ENCODE results near the gene SYT2. TPM values are rescaled to one million over a fixed set of nuclear protein-coding genes. Genes with fewer than 3 reads are reported as not detected.
"Not testable (repeated sequence)": the region's sequence is repeated elsewhere in the genome, so short reads cannot be mapped to it uniquely, and the experiment has no call there.

SYT2 gene
- total RNA-seq, 1 donor from 2014 or later = not detected

GRCh38 chr1:202723046-202723445 lies 12.8 kb upstream of the SYT2 start:
- DNase-seq (ENCODE audit: low spot score); intact Hi-C loops (cut with micrococcal nuclease); H3K9me3 Mint-ChIP-seq; H3K27ac Mint-ChIP-seq; H3K4me1 Mint-ChIP-seq (ENCODE audit: low read depth); H3K4me3 Mint-ChIP-seq: not testable (repeated sequence)
- peaks cover 17% of the 10 kb centered on the region for H3K36me3 Mint-ChIP-seq (ENCODE audit: low read depth)
- peaks cover 13% of the 10 kb centered on the region for H3K27me3 Mint-ChIP-seq (ENCODE audit: insufficient read depth)

DNA sequence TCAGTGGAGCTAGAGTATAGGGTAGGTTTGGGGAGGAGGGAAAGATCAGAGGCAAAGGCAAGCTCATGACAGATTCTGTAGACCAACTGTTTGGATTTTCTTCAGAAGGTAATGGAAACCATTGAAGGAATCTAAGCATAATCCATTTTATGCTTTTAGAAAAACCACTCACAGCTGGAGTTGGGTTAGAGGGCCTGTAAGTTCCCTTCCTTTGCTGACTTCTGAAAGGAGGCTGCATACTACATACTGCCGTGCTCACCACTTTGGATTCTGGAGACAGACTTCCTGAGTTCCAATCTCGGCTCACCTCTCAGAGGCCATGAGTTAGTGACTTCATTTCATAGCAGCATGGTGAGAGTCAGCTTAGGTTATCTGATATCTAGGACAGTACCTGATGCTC lies 6.4 kb upstream of the SYT2 start:
- no peak for DNase-seq (ENCODE audit: low spot score)
- Mint-ChIP-seq H3K27ac (no peak overlapping the region), H3K36me3 (ENCODE audit: low read depth) (no peaks in the 10 kb centered on the region), H3K4me3 (no peak overlapping the region), H3K9me3 (no peaks in the 10 kb centered on the region), H3K27me3 (ENCODE audit: insufficient read depth) (peaks cover 48% of the 10 kb centered on the region), H3K4me1 (ENCODE audit: low read depth) (no peaks in the 10 kb centered on the region)
- intact Hi-C loops (cut with micrococcal nuclease) = no loop called here

GRCh38 chr1:202714202-202714601 lies 3.9 kb upstream of the SYT2 start:
- H3K27ac Mint-ChIP-seq; H3K9me3 Mint-ChIP-seq; H3K4me1 Mint-ChIP-seq (ENCODE audit: low read depth); H3K36me3 Mint-ChIP-seq (ENCODE audit: low read depth); H3K4me3 Mint-ChIP-seq; DNase-seq (ENCODE audit: low spot score); intact Hi-C loops (cut with micrococcal nuclease): not testable (repeated sequence)
- peaks cover 61% of the 10 kb centered on the region for H3K27me3 Mint-ChIP-seq (ENCODE audit: insufficient read depth)

DNA sequence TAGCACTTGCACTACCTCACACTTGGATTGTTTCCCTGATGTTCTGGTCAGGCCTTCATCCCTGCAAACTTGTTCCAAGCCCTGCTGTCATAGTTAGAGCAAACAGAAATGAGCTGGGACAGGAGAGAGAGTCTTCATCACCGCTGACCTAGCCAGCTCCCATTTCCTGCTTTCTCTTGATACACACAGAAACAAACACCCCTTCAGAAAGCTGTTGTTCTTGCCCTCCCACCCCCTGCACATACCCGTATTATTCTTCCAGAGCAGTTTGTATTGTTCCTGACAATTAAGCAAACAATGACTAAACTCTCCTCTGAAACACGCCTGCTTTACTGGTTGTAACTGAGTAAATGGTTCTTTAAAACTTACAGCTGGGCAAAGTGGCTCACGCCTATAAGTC lies 2.9 kb upstream of the SYT2 start:
- no peaks in the 10 kb centered on the region for H3K9me3 Mint-ChIP-seq
- H3K27ac Mint-ChIP-seq = no peak overlapping the region
- no peaks in the 10 kb centered on the region for H3K36me3 Mint-ChIP-seq (ENCODE audit: low read depth)
- peaks cover 63% of the 10 kb centered on the region for H3K27me3 Mint-ChIP-seq (ENCODE audit: insufficient read depth)
- H3K4me3 Mint-ChIP-seq = no peak overlapping the region
- no peak for DNase-seq (ENCODE audit: low spot score)
- intact Hi-C loops (cut with micrococcal nuclease) = no loop called here
- no peaks in the 10 kb centered on the region for H3K4me1 Mint-ChIP-seq (ENCODE audit: low read depth)

GRCh38 chr1:202711949-202712635 lies 1.8 kb upstream of the SYT2 start:
- H3K9me3 Mint-ChIP-seq = no peaks in the 10 kb centered on the region
- no peak overlapping the region for H3K4me3 Mint-ChIP-seq
- no peaks in the 10 kb centered on the region for H3K4me1 Mint-ChIP-seq (ENCODE audit: low read depth)
- DNase-seq (ENCODE audit: low spot score) = no peak
- no peaks in the 10 kb centered on the region for H3K36me3 Mint-ChIP-seq (ENCODE audit: low read depth)
- H3K27me3 Mint-ChIP-seq (ENCODE audit: insufficient read depth) = peaks cover 71% of the 10 kb centered on the region
- intact Hi-C loops (cut with micrococcal nuclease) = no loop called here
- H3K27ac Mint-ChIP-seq = no peak overlapping the region

- Mint-ChIP-seq H3K27ac (no peak overlapping the region), H3K4me3 (no peak overlapping the region)
- intact Hi-C loops (cut with micrococcal nuclease) = no loop called here
Observed at GRCh38 chr1:202709276-202710041, 795 bp downstream of the SYT2 start.

DNA sequence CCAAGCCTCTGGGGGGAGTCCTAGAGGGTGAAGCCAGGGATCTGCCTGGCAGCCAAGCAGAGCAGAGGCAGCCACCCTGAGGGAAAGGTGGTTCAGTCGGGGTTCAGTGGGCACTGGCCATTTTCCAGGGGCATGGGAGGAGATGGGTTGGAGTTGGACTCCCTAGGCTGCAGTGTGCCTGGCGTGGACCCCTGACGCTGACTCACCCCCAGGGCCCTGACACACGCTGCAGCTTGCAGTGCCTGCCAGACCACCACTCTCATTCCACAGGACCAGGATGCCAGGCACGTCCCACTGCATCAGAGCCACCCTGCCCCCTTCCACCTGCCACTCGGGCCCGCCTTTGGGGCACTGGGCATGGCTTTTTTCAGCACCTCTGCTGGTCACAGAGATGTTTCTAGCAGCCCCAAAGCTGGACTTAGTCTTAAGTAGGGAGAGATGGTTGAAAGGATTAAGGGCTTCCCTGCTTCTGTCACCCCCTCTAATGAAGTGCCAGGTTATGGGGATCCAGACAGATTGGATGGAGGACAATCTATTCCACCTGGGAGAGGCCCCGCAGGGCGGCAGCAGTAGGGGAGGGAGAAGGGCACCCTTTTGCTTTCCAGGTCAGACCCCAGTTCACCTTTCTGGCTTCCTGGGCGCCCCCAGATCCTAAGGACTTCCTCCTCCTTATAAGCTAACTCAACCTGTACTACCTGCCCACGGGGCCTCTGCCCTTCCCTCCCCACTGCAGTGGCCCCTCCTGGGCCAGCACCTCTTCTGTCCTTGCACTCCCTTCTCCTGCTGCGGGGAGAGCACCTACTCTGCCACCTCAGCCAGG lies 1.6 kb downstream of the SYT2 start:
- H3K27me3 Mint-ChIP-seq (ENCODE audit: insufficient read depth) = peaks cover 76% of the 10 kb centered on the region
- intact Hi-C loops (cut with micrococcal nuclease) = no loop called here
- DNase-seq (ENCODE audit: low spot score) = no peak
- H3K9me3 Mint-ChIP-seq = no peaks in the 10 kb centered on the region
- no peak overlapping the region for H3K4me3 Mint-ChIP-seq
- no peaks in the 10 kb centered on the region for H3K36me3 Mint-ChIP-seq (ENCODE audit: low read depth)
- no peaks in the 10 kb centered on the region for H3K4me1 Mint-ChIP-seq (ENCODE audit: low read depth)
- H3K27ac Mint-ChIP-seq = no peak overlapping the region

More at GRCh38 chr1:202709276-202710041, 795 bp downstream of the SYT2 start:
- DNase-seq (ENCODE audit: low spot score) = no peak
- Mint-ChIP-seq H3K36me3 (ENCODE audit: low read depth) (no peaks in the 10 kb centered on the region), H3K9me3 (no peaks in the 10 kb centered on the region), H3K4me1 (ENCODE audit: low read depth) (no peaks in the 10 kb centered on the region), H3K27me3 (ENCODE audit: insufficient read depth) (peaks cover 76% of the 10 kb centered on the region)

- H3K9me3 Mint-ChIP-seq = no peaks in the 10 kb centered on the region
- no peaks in the 10 kb centered on the region for H3K4me1 Mint-ChIP-seq (ENCODE audit: low read depth)
- H3K27me3 Mint-ChIP-seq (ENCODE audit: insufficient read depth) = peaks cover 68% of the 10 kb centered on the region
- intact Hi-C loops (cut with micrococcal nuclease) = no loop called here
- no peak for DNase-seq (ENCODE audit: low spot score)
- H3K27ac Mint-ChIP-seq = no peak overlapping the region
- H3K4me3 Mint-ChIP-seq = no peak overlapping the region
- H3K36me3 Mint-ChIP-seq (ENCODE audit: low read depth) = no peaks in the 10 kb centered on the region
Observed at GRCh38 chr1:202706851-202707250, 3.4 kb downstream of the SYT2 start.

GRCh38 chr1:202704601-202705000 lies 5.7 kb downstream of the SYT2 start:
- intact Hi-C loops (cut with micrococcal nuclease) = no loop called here
- Mint-ChIP-seq H3K4me3 (no peak overlapping the region), H3K27me3 (ENCODE audit: insufficient read depth) (peaks cover 57% of the 10 kb centered on the region), H3K36me3 (ENCODE audit: low read depth) (no peaks in the 10 kb centered on the region), H3K9me3 (no peaks in the 10 kb centered on the region), H3K4me1 (ENCODE audit: low read depth) (no peaks in the 10 kb centered on the region), H3K27ac (no peak overlapping the region)
- no peak for DNase-seq (ENCODE audit: low spot score)

DNA sequence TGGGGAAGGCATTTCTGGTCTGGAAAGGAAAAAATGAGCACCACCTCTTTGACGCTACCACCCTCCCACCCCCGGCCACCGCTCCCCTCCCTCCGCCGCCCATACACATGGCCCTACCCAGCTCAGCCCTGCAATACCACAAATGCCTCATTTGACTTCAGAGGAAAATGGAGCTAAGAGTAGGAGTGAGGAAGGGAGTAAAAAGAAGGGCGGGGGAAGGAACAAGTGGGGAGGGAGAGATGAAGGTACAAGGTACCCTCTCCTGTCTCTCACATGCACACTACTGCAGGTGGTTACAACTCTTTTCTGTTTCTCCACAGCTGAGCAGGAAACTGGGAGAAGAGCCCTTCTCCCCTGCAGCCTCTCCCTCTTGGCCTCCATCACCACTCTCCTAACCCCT lies 7.1 kb downstream of the SYT2 start:
- Mint-ChIP-seq H3K27ac (no peak overlapping the region), H3K36me3 (ENCODE audit: low read depth) (no peaks in the 10 kb centered on the region), H3K27me3 (ENCODE audit: insufficient read depth) (peaks cover 50% of the 10 kb centered on the region), H3K9me3 (no peaks in the 10 kb centered on the region), H3K4me3 (no peak overlapping the region), H3K4me1 (ENCODE audit: low read depth) (peaks cover 6% of the 10 kb centered on the region)
- no peak for DNase-seq (ENCODE audit: low spot score)
- intact Hi-C loops (cut with micrococcal nuclease) = no loop called here

DNA sequence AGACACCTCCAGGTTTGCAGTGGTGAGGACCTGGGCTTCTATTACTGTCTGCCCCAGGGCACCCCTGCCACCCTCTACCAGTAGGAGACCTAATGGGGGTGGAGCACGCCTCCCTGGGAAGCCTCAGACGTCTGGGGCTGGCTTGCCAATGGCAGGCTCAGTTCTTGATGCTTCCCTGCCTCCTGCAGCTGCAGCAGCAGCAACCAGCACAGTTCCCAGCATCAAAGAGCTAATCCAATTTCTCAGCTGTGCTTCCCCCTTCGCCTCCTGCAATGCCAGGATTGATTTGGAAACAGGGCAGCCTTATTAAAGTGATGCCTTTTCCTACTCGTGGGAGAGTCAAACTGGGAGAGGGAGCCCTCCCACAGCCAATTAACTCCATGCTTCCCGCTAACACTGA lies 8.2 kb downstream of the SYT2 start:
- peaks cover 39% of the 10 kb centered on the region for H3K27me3 Mint-ChIP-seq (ENCODE audit: insufficient read depth)
- no peak for DNase-seq (ENCODE audit: low spot score)
- intact Hi-C loops (cut with micrococcal nuclease) = no loop called here

GRCh38 chr1:202701200-202701599 lies 9.1 kb downstream of the SYT2 start:
- Mint-ChIP-seq H3K9me3 (no peaks in the 10 kb centered on the region), H3K27me3 (ENCODE audit: insufficient read depth) (peaks cover 33% of the 10 kb centered on the region), H3K36me3 (ENCODE audit: low read depth) (no peaks in the 10 kb centered on the region), H3K27ac (no peak overlapping the region), H3K4me1 (ENCODE audit: low read depth) (peaks cover 10% of the 10 kb centered on the region), H3K4me3 (no peak overlapping the region)
- intact Hi-C loops (cut with micrococcal nuclease) = no loop called here
- no peak for DNase-seq (ENCODE audit: low spot score)

More for the DNA sequence above, 8.2 kb downstream of the SYT2 start:
- no peaks in the 10 kb centered on the region for H3K36me3 Mint-ChIP-seq (ENCODE audit: low read depth)
- H3K27ac Mint-ChIP-seq = no peak overlapping the region
- peaks cover 10% of the 10 kb centered on the region for H3K4me1 Mint-ChIP-seq (ENCODE audit: low read depth)
- H3K9me3 Mint-ChIP-seq = no peaks in the 10 kb centered on the region
- no peak overlapping the region for H3K4me3 Mint-ChIP-seq

DNA sequence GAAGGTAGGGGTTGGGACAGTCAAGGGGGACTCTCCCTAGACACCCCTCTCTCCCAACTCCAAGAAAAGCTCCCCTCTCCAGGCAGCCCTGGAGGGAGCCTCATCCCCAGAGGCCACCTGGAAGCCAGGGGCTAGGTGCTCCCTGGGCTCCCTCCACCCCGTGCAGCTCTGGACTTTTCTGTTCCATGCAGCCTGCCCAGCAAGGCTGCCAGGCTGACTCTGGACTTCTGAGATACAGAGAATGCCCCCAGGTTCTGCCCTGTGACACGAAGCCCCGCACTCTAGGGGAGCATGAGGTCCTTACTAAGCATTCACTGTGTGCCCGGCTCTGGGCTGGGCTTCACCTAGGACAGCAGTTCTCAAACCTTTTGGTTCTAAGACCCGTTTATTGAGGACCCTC lies 10.2 kb downstream of the SYT2 start:
- Mint-ChIP-seq H3K4me1 (ENCODE audit: low read depth) (peaks cover 10% of the 10 kb centered on the region), H3K36me3 (ENCODE audit: low read depth) (no peaks in the 10 kb centered on the region), H3K4me3 (no peak overlapping the region), H3K27ac (no peak overlapping the region), H3K27me3 (ENCODE audit: insufficient read depth) (peaks cover 39% of the 10 kb centered on the region), H3K9me3 (no peaks in the 10 kb centered on the region)
- intact Hi-C loops (cut with micrococcal nuclease) = no loop called here
- DNase-seq (ENCODE audit: low spot score) = no peak
